NCI-H524 (cell line): ENCODE measurements around the gene ARPC2.
A peak's percentile ranks its signal among the peaks of the same experiment; 100 is the strongest.
"Not testable (repeated sequence)": the region's sequence is repeated elsewhere in the genome, so short reads cannot be mapped to it uniquely, and the experiment has no call there.

Experiments
- DNase-seq, 2 experiments: peaks; one replicate each; lab custom pipeline; 2025; lab: John Stamatoyannopoulos, UW

The ARPC2 gene

GRCh38 chr2:218216674-218217359, at the start of gene ARPC2:
Gene ARPC2 (plus strand): TSS chr2:218217189. CDS start chr2:218217471, 282 bp downstream.
- DNase-seq: peak; percentile 77 to 93

- no peak for DNase-seq
Observed at GRCh38 chr2:218168016-218168415, 49.0 kb upstream of the ARPC2 start.

- peak; percentile 25 to 57 for DNase-seq
Observed at GRCh38 chr2:218168635-218169462, 48.1 kb upstream of the ARPC2 start.

GRCh38 chr2:218169757-218170546, 47.0 kb upstream of the ARPC2 start:
- DNase-seq: no peak

- DNase-seq: not testable (repeated sequence)
Observed at GRCh38 chr2:218171744-218172143, 45.2 kb upstream of the ARPC2 start.

GRCh38 chr2:218172845-218173244, 44.1 kb upstream of the ARPC2 start:
- DNase-seq: no peak

- no peak for DNase-seq
Observed at GRCh38 chr2:218179782-218180181, 37.2 kb upstream of the ARPC2 start.

- no peak for DNase-seq
Observed at GRCh38 chr2:218180467-218181114, 36.4 kb upstream of the ARPC2 start.

GRCh38 chr2:218184331-218184730, 32.7 kb upstream of the ARPC2 start:
- DNase-seq: no peak

- peak; percentile 45 to 52 for DNase-seq
Observed at GRCh38 chr2:218186355-218186766, 30.6 kb upstream of the ARPC2 start.

GRCh38 chr2:218186876-218187275, 30.1 kb upstream of the ARPC2 start:
- no peak for DNase-seq

GRCh38 chr2:218187296-218188015, 29.5 kb upstream of the ARPC2 start:
- DNase-seq: no peak

GRCh38 chr2:218188528-218188927, 28.5 kb upstream of the ARPC2 start:
- DNase-seq: no peak

- no peak for DNase-seq
Observed at GRCh38 chr2:218192902-218193430, 24.0 kb upstream of the ARPC2 start.

- DNase-seq: peak in 1 of 2 experiments; percentile 35
Observed at GRCh38 chr2:218193701-218194100, 23.3 kb upstream of the ARPC2 start.

GRCh38 chr2:218194880-218195279, 22.1 kb upstream of the ARPC2 start:
- no peak for DNase-seq

- no peak for DNase-seq
Observed at GRCh38 chr2:218196974-218197373, 20.0 kb upstream of the ARPC2 start.

- no peak for DNase-seq
Observed at GRCh38 chr2:218202266-218202665, 14.7 kb upstream of the ARPC2 start.

GRCh38 chr2:218209078-218209477, 7.9 kb upstream of the ARPC2 start:
- DNase-seq: no peak

GRCh38 chr2:218214116-218214515, 2.9 kb upstream of the ARPC2 start:
- no peak for DNase-seq

GRCh38 chr2:218216336-218216673, 684 bp upstream of the ARPC2 start:
- DNase-seq: peak in 1 of 2 experiments; percentile 33
